ENCODE results near the gene FN1. TPM values are rescaled to one million over a fixed set of nuclear protein-coding genes. Genes with fewer than 3 reads are reported as not detected.

FN1 gene
- total and polyA plus RNA-seq, 2 of the 8 experiments (the other 6 are each of a cell fraction or from before 2014, with no cell fraction given), result 42.9 to 109 TPM

DNA sequence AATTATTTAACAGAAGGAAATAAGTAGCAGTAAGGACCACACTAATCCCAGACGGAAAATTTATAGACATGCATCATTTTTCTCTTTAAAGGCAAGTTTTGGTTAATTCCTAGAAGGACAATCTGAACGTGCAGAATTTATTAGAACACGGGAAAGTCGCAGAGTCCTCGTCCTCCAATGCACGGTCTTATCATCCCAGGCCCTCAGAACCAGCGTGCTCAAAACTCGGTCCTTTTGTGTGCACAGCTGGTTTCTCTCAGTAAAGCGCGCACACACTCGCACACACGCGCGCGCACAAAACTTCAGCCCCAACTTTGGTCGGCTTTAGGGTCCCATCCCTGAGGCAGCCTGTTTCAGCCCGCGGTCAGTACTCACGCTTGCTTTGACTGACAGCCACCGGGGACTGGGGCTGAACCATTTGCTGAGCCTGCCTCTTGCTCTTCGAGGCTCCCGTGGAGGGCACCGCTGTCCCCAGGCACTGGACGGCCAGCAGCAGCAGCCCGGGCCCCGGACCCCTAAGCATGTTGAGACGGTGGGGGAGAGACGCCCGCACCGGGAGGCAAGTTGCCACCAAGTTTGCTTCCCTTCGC is 493 bp downstream of the FN1 start (continued):
- TF ChIP-seq, protein P1, sequence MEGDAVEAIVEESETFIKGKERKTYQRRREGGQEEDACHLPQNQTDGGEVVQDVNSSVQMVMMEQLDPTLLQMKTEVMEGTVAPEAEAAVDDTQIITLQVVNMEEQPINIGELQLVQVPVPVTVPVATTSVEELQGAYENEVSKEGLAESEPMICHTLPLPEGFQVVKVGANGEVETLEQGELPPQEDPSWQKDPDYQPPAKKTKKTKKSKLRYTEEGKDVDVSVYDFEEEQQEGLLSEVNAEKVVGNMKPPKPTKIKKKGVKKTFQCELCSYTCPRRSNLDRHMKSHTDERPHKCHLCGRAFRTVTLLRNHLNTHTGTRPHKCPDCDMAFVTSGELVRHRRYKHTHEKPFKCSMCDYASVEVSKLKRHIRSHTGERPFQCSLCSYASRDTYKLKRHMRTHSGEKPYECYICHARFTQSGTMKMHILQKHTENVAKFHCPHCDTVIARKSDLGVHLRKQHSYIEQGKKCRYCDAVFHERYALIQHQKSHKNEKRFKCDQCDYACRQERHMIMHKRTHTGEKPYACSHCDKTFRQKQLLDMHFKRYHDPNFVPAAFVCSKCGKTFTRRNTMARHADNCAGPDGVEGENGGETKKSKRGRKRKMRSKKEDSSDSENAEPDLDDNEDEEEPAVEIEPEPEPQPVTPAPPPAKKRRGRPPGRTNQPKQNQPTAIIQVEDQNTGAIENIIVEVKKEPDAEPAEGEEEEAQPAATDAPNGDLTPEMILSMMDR (IDR thresholded peaks at IDR 0.05; ENCODE audit: control extremely low read depth in 1 of 3, insufficient read depth in 1 of 3, low read depth in 1 of 3, low read length in 3 of 3), result no peak
- TF ChIP-seq RNF2 (IDR thresholded peaks at IDR 0.05; ENCODE audit: borderline replicate concordance, low read depth, low read length, missing control alignments, poor library complexity, severe bottlenecking), result no peak
- peak in 1 of 2 experiments; percentile 73; a peak in 2 of 4 replicates for TF ChIP-seq SIN3A (conservative IDR thresholded peaks at IDR 0.05 in 1 of 2, IDR thresholded peaks at IDR 0.05 in 1 of 2; ENCODE audit: low read depth in 1 of 2, low read length in 2 of 2)
- TF ChIP-seq CBX5 (IDR thresholded peaks at IDR 0.05; ENCODE audit: low read depth, low read length), result no peak
- no peak for TF ChIP-seq YY1 (IDR thresholded peaks at IDR 0.05; ENCODE audit: low read depth, low read length)
- TF ChIP-seq RFX5 (IDR thresholded peaks at IDR 0.05; ENCODE audit: borderline replicate concordance, low read depth, low read length), result no peak
- TF ChIP-seq POLR2AphosphoS5 (IDR thresholded peaks at IDR 0.05; ENCODE audit: low read depth, low read length), result no peak
- no peak for TF ChIP-seq GTF2F1 (IDR thresholded peaks at IDR 0.05; ENCODE audit: borderline replicate concordance, low read depth, low read length)
- no peak for TF ChIP-seq SUZ12 (IDR thresholded peaks at IDR 0.05; ENCODE audit: low read length)
- no peak for TF ChIP-seq ZNF274 (IDR thresholded peaks at IDR 0.05; ENCODE audit: borderline replicate concordance, extremely low read depth, low read length)
- TF ChIP-seq TAF1 (IDR thresholded peaks at IDR 0.05; ENCODE audit: low read depth, low read length), result 0 out of 2 replicates have a peak, but pooled peaks have one; percentile 1
- 0 out of 4 replicates have a peak, but pooled peaks of 1 of the 2 experiments have one; percentile 31 for TF ChIP-seq HDAC2 (IDR thresholded peaks at IDR 0.05; ENCODE audit: borderline replicate concordance in 1 of 2, low read depth in 2 of 2, low read length in 2 of 2)
- TF ChIP-seq SAP30 (IDR thresholded peaks at IDR 0.05; ENCODE audit: insufficient read depth, insufficient replicate concordance, low read length), result peak; percentile 55
- no peak for TF ChIP-seq TCF12 (IDR thresholded peaks at IDR 0.05; ENCODE audit: low read depth, low read length)
- TF ChIP-seq, protein P2, sequence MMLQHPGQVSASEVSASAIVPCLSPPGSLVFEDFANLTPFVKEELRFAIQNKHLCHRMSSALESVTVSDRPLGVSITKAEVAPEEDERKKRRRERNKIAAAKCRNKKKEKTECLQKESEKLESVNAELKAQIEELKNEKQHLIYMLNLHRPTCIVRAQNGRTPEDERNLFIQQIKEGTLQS (IDR thresholded peaks at IDR 0.05; ENCODE audit: insufficient read depth, low read depth, low read length), result no peak
- no peak for TF ChIP-seq SP4 (IDR thresholded peaks at IDR 0.05; ENCODE audit: low read length)
- TF ChIP-seq POLR2A (IDR thresholded peaks at IDR 0.05; ENCODE audit: control extremely low read depth in 1 of 2, low read depth in 2 of 2, low read length in 2 of 2), result no peak; a peak in 1 of 3 replicates
- TF ChIP-seq ASH2L (IDR thresholded peaks at IDR 0.05; ENCODE audit: low read length), result peak; percentile 19
- TF ChIP-seq, protein P3, sequence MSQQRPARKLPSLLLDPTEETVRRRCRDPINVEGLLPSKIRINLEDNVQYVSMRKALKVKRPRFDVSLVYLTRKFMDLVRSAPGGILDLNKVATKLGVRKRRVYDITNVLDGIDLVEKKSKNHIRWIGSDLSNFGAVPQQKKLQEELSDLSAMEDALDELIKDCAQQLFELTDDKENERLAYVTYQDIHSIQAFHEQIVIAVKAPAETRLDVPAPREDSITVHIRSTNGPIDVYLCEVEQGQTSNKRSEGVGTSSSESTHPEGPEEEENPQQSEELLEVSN (IDR thresholded peaks at IDR 0.05), result no peak
- TF ChIP-seq HDAC6 (IDR thresholded peaks at IDR 0.05; ENCODE audit: low read depth, low read length), result no peak
